ENCODE measurements around the gene SP5.

- TF ChIP-seq POLR2A (IDR thresholded peaks at IDR 0.05) (no peak), CTCF (IDR thresholded peaks at IDR 0.05) (no peak)
Measured at GRCh38 chr2:170711774-170712652, 3.1 kb upstream of the SP5 start.
